ENCODE data around the gene WDSUB1.

Gene WDSUB1

DNA sequence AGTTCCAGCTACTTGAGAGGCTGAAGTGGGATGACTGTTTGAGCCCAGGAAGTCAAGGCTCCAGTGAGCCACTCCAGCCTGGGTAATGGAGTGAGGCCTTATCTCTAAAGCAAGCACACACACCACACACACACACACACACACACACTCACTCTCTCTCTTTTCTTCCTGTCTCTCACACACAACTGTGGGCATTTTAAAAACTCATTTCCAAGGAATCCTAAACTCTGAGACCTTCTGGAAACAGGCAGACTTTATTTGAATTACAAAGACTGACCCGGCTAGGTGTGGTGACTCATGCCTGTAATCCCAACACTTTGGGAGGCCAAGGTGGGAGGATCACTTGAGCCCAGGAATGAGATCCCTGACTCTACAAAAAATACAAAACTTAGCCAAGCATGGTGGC is 21.3 kb downstream of the WDSUB1 start:
- DNase-seq, result no peak

DNA sequence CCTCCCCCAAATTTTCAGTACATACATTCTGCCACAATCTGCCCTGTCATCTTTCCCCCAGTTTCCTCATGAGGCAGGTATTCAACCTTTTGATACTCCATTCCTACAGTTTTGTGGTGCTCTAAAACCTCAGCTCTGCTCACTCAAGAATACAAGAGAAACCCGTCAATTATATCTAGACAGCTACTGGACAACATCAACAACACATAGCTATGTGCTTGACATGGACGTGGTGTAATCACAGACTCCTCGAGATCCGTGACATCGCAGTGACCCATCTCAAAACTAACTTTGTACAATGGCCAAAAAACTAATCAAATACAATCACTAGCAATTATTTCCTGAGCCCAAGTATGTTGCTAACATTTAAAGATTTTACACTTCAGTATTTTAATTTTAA is 23.6 kb downstream of the WDSUB1 start:
- no peak for DNase-seq

DNA sequence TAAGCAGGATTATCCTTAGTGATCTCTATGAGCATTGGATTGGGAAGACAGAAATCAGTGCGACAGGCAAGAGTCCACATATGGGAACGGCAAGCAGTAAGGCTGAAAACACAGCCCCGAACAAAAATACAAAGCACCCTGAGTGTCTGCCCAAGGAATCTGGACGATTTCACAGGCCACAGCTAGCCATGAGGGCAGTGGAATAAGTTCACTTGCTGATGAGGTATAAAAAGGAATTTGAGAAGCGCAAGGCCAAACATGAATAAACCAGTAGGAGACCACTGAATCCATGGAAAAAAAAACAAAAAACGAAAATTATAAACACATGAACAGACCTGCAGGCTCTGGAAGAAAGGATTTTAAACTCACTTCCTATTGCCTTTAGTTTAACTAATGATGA is 24.3 kb downstream of the WDSUB1 start:
- DNase-seq, result no peak

DNA sequence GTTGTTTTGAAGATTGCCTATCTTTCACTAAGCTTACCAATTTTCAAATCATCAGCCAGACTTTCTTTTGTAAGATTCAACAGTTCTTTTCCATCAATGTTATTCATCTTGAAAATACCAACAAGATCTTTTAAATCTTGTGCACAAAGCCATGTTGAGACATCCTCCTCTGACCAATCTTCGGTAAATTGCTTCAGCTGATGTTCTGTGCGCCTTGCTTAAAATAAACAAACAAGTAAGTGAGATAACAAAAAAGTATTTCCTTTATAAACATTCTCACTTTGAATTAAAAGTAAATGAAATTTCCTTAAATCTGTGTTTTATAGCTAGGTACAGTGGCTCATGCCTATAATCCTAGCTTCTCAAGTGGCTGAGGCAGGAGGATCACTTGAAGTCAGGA is 30.3 kb downstream of the WDSUB1 start:
- DNase-seq, result no peak

GRCh38 chr2:159252905-159253304 is 33.6 kb downstream of the WDSUB1 start:
- no peak for DNase-seq

DNA sequence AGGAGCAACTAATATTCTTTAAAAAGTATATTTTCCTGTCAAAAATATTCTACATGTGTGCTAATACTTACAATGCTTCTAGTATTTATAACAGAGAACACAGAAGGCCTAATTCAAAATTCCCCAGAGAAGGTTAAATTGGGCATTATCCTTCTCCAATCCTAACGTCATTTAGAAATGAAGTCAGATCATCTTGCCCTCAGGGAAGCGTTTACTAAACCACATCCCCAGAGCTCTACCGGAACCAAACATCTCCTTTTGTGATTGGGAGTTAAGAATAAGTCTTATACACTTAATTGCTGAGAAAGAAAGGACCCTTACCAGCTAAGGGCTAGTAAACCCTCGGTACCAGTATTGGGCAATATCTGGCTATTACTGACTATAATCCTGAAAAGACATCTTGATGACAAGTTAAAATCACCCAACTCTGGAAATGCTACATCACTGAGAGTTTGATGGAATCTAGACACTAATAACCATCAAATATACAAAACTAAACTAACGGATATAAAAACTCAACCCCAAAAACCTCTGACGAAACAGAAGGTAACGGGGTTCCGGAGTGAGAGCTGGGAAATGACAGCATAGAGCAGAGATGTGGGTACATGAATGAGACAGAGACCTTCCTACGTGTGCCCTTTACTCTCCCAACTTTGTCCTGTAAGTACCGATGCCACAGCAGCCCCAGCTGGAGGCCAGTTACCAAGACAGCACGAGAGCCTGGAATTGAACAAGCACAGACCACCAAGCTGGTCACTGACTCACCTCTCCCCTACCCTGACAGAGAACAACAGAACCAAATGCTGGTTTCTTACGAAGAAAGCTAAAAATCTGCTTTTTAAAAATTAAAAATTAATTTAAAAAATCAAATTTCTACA is 35.0 kb downstream of the WDSUB1 start:
- DNase-seq, result no peak

- no peak for DNase-seq
Observed at GRCh38 chr2:159249990-159250715, 36.4 kb downstream of the WDSUB1 start.

GRCh38 chr2:159246325-159246988 is 40.0 kb downstream of the WDSUB1 start:
- DNase-seq, result no peak

DNA sequence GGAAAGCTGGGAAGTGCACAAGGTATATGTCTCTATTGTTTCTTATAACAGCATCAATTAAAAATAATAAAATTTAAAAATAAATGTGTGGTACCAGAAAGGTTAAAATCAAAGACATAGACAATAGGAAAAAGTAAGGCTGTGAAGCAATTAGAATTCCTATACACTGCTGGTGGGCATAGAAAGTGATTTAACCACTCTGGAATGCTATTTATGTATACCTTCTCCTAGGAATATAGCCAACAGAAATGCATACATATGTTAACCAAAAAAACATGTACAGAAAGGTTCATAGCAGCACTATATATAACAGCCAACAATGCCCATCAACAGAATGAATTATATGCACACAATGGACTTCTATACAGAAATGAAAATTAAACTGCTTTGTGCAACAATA is 43.0 kb downstream of the WDSUB1 start:
- DNase-seq, result no peak

DNA sequence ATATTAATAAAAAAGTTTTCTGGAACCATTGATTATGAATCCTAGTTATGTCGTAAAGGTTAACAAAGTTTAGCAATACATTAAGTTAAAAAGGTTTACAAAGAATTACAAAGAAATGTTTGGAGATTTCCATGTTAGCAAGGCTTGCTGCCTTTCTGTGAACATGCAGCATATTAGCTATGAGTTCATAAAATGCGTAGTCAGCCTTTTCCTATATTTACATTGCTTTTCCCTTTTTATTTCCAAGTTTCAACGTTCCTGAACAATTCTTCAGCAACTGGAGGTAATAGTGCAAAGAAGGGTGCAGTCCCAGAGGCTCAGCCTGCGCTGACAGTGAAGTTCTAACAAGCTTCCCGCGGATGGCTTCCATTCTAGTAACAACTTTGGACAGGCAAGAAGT is 51.6 kb downstream of the WDSUB1 start:
- no peak for DNase-seq

DNA sequence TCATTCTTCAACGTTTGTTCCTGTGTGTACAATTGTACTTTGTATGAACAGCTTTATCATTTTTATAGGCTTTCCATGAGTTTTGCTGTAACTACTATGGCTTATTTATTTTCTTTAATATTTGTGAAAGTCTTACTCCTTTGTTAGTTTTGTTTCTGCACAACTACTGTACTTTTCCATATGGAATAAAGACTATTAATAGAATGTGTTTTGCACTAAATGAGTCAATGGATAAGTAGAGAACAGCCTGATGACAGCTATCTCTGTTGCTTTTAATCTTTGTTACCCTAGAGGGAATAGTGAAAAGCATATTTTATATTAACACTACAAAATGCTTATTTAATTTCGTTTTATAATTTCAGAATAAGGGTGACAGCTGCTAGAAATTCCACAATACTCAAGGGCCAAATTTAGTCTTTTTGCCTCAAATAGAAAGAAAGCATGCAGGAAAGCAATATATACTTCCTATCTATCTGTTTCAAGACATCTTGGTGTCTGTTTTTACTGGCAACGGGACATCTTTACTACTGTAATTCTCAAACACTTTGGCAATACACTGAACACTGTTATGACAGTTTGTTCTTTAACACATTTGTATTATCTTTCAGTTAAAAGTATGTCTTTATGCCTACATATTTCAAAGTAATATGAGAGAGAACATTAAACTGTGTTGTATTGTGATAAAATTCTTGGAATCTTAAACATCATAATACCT is 53.9 kb downstream of the WDSUB1 start:
- no peak for DNase-seq

DNA sequence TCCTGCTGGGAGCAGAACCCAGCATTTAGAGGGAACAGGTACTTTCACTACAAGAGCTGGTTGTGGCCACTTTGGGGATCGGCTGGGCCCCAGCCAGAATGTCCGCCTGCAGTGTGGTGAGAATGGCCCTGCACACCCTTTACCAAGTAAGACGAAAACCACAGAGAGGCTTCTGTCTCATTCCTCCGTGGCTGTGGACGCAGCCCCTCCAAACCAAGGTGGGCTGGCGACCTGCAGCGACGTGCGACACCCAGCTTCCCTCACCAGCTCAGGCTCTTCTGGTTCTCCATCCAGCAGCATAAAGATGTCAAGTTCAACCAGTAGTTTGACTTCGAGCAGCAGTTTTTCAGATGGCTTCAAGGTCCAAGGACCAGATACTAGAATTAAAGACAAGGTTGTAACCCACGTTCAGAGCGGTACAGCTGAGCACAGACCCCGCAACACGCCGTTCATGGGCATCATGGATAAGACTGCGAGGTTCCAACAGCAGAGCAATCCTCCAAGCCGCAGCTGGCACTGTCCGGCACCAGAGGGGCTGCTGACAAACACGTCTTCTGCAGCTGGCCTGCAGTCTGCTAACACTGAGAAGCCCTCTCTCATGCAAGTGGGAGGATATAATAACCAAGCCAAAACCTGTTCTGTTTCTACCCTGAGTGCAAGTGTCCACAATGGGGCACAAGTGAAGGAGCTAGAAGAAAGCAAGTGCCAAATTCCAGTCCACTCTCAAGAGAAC is 56.2 kb downstream of the WDSUB1 start:
- no peak for DNase-seq

- no peak for DNase-seq
Observed at GRCh38 chr2:159229476-159230144, 56.9 kb downstream of the WDSUB1 start.

- no peak for DNase-seq
Observed at GRCh38 chr2:159228081-159228581, 58.4 kb downstream of the WDSUB1 start.

- no peak for DNase-seq
Observed at GRCh38 chr2:159227467-159227866, 59.0 kb downstream of the WDSUB1 start.

DNA sequence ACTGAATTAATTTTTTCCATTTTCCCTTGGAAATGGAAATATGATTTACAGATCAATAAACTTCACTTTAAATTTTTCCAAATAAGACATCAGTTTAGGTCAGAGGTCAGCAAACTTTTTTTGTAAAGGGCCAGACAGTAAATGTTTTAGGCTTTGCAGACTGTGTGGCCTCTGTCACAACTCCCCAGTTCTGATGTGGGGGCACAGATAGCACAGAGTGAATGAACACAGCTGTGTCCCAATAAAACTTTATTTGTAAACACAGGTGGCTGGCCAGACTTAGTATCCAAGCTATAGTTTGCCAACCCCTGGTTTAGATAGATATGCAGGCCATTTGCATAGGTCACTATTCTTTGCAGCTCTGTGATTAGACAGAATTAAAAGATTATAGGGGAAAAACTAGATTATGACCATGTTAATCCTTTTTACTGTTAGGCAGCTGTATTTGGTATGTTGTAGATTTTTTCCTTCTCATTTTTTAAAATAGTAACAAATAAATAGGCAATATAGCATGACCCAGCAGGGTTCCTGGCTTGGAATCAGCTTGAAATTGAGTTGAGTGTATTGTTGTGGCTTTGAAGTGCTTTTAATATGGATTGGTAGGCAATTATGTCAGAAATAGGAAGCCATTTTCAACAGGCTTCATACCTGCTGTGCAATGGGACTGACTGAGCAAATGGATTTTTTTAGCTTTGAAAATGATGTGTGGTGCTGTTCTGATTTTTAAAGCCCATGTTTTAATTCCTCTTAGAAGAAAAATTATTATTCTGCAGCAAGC is 59.7 kb downstream of the WDSUB1 start:
- no peak for DNase-seq

DNA sequence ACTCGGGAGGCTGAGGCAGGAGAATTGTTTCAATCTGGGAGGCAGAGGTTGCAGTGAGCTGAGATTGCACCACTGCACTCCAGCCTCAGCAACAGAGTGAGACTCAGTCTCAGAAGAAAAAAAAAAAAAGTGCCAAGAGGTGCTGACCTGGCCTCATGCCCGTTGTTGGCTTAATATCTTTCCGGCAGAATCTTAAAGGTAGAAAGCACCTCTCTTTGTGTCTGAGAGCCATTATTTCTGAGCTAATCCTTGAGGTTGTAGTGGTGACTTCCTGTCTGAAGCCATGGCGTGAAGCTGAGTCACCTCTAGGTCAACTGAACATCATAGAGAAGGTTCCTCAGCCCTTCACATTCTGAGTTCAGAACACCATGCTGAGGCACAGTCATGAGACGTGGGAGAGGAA is 60.4 kb downstream of the WDSUB1 start:
- no peak for DNase-seq

DNA sequence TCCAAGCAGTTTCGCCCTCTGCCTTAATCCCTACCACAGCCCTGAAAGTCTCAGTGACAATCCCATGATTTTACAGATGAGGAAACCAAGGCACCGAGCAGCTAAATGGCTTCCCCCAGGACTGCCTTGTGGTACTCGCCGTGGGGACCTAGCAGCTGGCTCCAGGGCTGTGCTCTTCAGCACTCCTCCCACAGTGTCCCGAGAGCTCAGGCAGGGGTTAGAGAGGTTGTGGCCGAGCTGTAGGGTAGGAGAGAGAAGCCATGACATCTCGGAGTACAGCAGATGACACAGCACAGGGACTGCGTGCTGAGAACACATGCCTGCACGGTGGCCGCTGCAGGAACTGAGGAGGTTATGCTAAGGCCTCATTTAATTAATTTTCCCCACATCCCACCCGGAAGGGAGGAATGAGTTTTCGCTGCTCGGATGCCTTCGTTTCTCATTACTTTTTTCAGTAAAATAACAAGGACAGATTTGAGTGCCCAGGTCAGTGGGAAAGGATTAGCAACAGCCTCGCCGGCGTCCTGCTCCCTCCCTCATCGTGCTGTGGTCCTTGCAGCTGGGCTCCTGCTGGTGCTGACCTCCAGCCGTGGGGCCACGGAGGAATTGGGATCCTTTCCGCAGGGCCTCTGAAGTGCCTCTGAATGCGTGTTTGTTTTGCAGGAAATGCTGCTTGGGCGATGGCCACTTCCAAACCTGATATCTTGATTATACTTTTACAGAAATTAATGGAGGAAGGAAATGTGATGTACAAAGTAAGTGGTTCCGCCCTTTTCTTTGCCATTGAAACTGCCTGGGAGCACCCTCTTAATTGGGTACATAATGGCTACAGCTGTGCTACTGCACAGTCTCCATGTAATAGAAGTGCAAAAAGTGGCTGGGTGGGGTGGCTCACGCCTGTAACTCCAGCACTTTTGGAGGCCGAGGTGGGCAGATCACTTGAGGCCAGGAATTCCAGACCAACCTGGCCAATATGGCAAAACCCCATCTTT is 61.2 kb downstream of the WDSUB1 start:
- DNase-seq, result no peak

DNA sequence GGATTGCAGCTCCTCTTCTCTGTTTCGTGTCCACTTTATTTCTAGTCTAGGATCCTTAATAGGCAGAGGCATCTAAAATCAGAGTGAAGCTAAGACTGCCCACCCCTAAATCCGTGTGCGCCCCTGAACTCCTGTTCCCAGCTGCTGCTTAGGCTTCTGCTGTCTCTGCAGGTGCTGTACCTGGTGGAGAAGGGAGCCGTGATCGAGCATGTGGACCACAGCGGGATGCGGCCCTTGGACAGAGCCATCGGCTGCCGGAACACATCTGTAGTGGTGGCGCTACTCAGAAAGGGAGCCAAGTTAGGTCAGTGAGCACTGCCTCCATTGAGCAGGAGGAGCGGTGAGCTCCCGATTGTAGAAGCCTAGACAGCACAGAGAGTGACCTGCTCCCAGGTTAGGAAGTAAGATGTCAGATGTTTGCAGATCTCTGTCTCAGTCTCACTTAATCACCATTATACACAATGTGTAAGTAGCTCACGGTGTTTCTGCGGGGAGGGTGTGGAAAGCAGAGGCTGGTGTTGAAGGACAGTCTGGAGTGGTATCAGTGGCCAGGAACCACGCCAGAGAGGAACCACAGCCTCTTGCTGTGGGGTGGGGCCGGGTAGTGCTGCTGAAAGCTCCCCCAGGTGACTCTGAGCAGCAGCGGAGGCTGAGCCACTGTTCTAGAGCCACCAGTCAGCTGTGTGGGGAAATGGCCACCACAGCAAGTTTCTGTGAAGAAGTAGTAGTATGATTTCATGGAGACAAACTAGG is 62.3 kb downstream of the WDSUB1 start:
- DNase-seq, result no peak

Data from DMS 273 treated with DMSO at 0.1 percent for 48 hours (cell line).